Subcutaneous abdominal adipose tissue (tissue), 5 donors: ENCODE results near the gene SHB.

Source experiments
- H3K27ac ChIP-seq: one replicate; pipeline ENCODE4 v1.7.0; 2013; ENCODE audit warnings: low read depth, mild to moderate bottlenecking, inconsistent platforms, low read length, moderate library complexity
- H3K27me3 ChIP-seq, 5 donors: one replicate each; pipeline ENCODE4 v1.7.0; 2013; ENCODE audit warnings: low read length in 5 of 5, inconsistent platforms in 1 of 5; ENCODE audit not compliant: control insufficient read depth in 5 of 5, insufficient read depth in 4 of 5
- H3K36me3 ChIP-seq, 5 donors: one replicate each; pipeline ENCODE4 v1.7.0; 2013; ENCODE audit warnings: low read length in 5 of 5; ENCODE audit not compliant: control insufficient read depth in 5 of 5, insufficient read depth in 5 of 5
- H3K4me1 ChIP-seq, 5 donors: one replicate each; pipeline ENCODE4 v1.7.0; 2013; ENCODE audit warnings: low read length in 5 of 5, mild to moderate bottlenecking in 3 of 5, moderate library complexity in 1 of 5; ENCODE audit not compliant: control insufficient read depth in 5 of 5, insufficient read depth in 5 of 5
- H3K4me3 ChIP-seq, 5 donors: one replicate each; pipeline ENCODE4 v1.7.0; 2013; ENCODE audit warnings: low read length in 5 of 5, low read depth in 1 of 5
- H3K9ac ChIP-seq, 5 donors: one replicate each; pipeline ENCODE4 v1.7.0; 2013; ENCODE audit warnings: low read length in 5 of 5, mild to moderate bottlenecking in 4 of 5, moderate library complexity in 3 of 5
- H3K9me3 ChIP-seq, 5 donors: one replicate each; pipeline ENCODE4 v1.7.0; 2013; ENCODE audit warnings: low read length in 5 of 5; ENCODE audit not compliant: control insufficient read depth in 5 of 5
- donor health status: healthy.
- donor health status: healthy.
- donor health status: healthy.
- donor health status: healthy.
- donor health status: healthy.

Gene SHB

GRCh38 chr9:38089387-38090165 is 20.5 kb upstream of the SHB start:
- Histone ChIP-seq H3K27me3 (no peaks in the 10 kb centered on the region), H3K9ac (no peak overlapping the region), H3K4me3 (no peak overlapping the region), H3K9me3 (no peaks in the 10 kb centered on the region), H3K27ac (no peak overlapping the region), H3K36me3 (no peaks in the 10 kb centered on the region), H3K4me1 (peaks cover 0 to 6% (median 5%) of the 10 kb centered on the region in 5 donors)

GRCh38 chr9:38088006-38088925 is 19.2 kb upstream of the SHB start:
- no peak overlapping the region for H3K27ac ChIP-seq
- H3K4me1 ChIP-seq = peaks cover 1 to 12% (median 5%) of the 10 kb centered on the region in 5 donors
- no peaks in the 10 kb centered on the region for H3K27me3 ChIP-seq
- no peaks in the 10 kb centered on the region for H3K36me3 ChIP-seq
- no peak overlapping the region for H3K9ac ChIP-seq
- no peak overlapping the region for H3K4me3 ChIP-seq
- no peaks in the 10 kb centered on the region for H3K9me3 ChIP-seq

GRCh38 chr9:38086496-38086895 is 17.5 kb upstream of the SHB start:
- no peaks in the 10 kb centered on the region for H3K36me3 ChIP-seq
- no peaks in the 10 kb centered on the region for H3K9me3 ChIP-seq
- H3K27me3 ChIP-seq = no peaks in the 10 kb centered on the region
- H3K27ac ChIP-seq = no peak overlapping the region
- H3K9ac ChIP-seq = no peak overlapping the region
- H3K4me1 ChIP-seq = peaks cover 3 to 17% (median 11%) of the 10 kb centered on the region in 5 donors
- H3K4me3 ChIP-seq = no peak overlapping the region

- H3K36me3 ChIP-seq = no peaks in the 10 kb centered on the region
Observed at GRCh38 chr9:38085308-38085707, 16.3 kb upstream of the SHB start.

GRCh38 chr9:38084556-38084880 is 15.5 kb upstream of the SHB start:
- peaks cover 3 to 23% (median 11%) of the 10 kb centered on the region in 5 donors for H3K4me1 ChIP-seq
- H3K9me3 ChIP-seq = no peaks in the 10 kb centered on the region
- H3K27ac ChIP-seq = no peak overlapping the region
- H3K27me3 ChIP-seq = no peaks in the 10 kb centered on the region
- H3K9ac ChIP-seq = no peak overlapping the region
- H3K4me3 ChIP-seq = no peak overlapping the region
- no peaks in the 10 kb centered on the region for H3K36me3 ChIP-seq

More at GRCh38 chr9:38085308-38085707, 16.3 kb upstream of the SHB start:
- Histone ChIP-seq H3K27ac (no peak overlapping the region), H3K9ac (no peak overlapping the region), H3K27me3 (no peaks in the 10 kb centered on the region), H3K4me1 (peaks cover 3 to 17% (median 11%) of the 10 kb centered on the region in 5 donors), H3K4me3 (no peak overlapping the region), H3K9me3 (no peaks in the 10 kb centered on the region)

- H3K9me3 ChIP-seq = no peaks in the 10 kb centered on the region
- no peak overlapping the region for H3K27ac ChIP-seq
Observed at GRCh38 chr9:38083858-38084555, 15.0 kb upstream of the SHB start.

GRCh38 chr9:38082446-38083287 is 13.6 kb upstream of the SHB start:
- no peaks in the 10 kb centered on the region for H3K9me3 ChIP-seq
- no peak overlapping the region for H3K9ac ChIP-seq
- H3K4me1 ChIP-seq = peaks cover 0 to 21% (median 13%) of the 10 kb centered on the region in 5 donors
- H3K36me3 ChIP-seq = no peaks in the 10 kb centered on the region
- no peak overlapping the region for H3K27ac ChIP-seq
- no peak overlapping the region for H3K4me3 ChIP-seq
- H3K27me3 ChIP-seq = no peaks in the 10 kb centered on the region

More at GRCh38 chr9:38083858-38084555, 15.0 kb upstream of the SHB start:
- Histone ChIP-seq H3K9ac (no peak overlapping the region), H3K36me3 (no peaks in the 10 kb centered on the region), H3K4me1 (peaks cover 3 to 26% (median 16%) of the 10 kb centered on the region in 5 donors), H3K4me3 (no peak overlapping the region), H3K27me3 (no peaks in the 10 kb centered on the region)

- no peaks in the 10 kb centered on the region for H3K9me3 ChIP-seq
- no peak overlapping the region for H3K9ac ChIP-seq
Observed at GRCh38 chr9:38081356-38082108, 12.5 kb upstream of the SHB start.

More at GRCh38 chr9:38081356-38082108, 12.5 kb upstream of the SHB start:
- Histone ChIP-seq H3K27me3 (no peaks in the 10 kb centered on the region), H3K4me1 (peaks cover 0 to 21% (median 13%) of the 10 kb centered on the region in 5 donors), H3K4me3 (no peak overlapping the region), H3K27ac (no peak overlapping the region), H3K36me3 (no peaks in the 10 kb centered on the region)
